ENCODE results near the gene CRYBG1.

The CRYBG1 gene

DNA sequence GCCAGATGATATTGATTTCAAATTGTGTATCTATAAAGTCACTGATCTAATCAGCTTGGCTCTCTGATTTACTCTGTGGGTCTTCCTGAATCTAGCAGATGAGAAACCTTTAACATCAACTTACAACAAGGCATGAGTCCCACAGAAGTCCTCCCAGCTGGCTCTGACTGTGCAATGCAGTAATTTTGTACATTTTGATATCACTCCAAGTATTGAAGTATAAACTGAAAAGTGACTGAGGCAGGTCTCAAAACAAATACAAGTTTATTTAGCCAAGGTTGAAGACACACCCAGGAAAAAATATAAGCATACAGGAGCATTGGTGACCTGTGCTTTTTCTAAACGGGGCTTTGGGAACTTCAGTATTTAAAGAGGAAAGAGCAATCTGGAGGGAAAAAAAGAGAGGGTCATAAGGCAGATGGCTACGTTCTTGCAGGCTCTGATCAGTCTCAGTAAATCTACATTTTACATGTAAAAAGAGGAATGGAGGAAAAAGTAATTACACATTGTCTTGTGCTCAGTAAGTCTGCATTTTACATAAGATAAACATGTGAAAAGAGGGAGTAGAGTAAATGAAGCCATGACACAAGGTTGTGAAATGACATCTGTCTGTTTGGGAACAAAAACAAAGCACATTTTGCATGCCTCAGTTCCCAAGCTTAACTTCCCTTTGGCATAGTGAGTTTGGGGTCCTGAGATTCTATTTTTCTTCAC lies 59.5 kb downstream of the CRYBG1 start:
- no peak for DNase-seq (ENCODE audit: low spot score)

- DNase-seq (ENCODE audit: low spot score): no peak
Observed at GRCh38 chr6:106421496-106421895, 61.0 kb downstream of the CRYBG1 start.

GRCh38 chr6:106422534-106422933 lies 62.0 kb downstream of the CRYBG1 start:
- no peak for DNase-seq (ENCODE audit: low spot score)

DNA sequence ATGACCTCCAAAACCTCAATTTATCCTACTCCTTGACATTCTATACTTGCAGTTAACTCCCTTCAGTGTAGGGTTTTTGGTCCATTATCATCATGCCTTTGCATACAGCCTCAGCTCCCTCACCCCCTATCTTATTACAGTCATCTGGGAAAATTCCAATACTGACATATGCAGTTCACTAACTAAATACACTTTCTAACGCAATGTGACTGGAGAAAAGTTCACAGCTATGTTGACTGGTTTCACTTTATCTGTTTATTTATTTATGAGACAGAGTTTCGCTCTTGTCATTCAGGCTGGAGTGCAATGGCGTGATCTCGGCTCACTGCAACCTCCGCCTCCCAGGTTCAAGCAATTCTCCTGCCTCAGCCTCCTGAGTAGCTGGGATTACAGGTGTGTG lies 64.9 kb downstream of the CRYBG1 start:
- no peak for DNase-seq (ENCODE audit: low spot score)

GRCh38 chr6:106426250-106426970 lies 65.9 kb downstream of the CRYBG1 start:
- DNase-seq (ENCODE audit: low spot score): no peak

DNA sequence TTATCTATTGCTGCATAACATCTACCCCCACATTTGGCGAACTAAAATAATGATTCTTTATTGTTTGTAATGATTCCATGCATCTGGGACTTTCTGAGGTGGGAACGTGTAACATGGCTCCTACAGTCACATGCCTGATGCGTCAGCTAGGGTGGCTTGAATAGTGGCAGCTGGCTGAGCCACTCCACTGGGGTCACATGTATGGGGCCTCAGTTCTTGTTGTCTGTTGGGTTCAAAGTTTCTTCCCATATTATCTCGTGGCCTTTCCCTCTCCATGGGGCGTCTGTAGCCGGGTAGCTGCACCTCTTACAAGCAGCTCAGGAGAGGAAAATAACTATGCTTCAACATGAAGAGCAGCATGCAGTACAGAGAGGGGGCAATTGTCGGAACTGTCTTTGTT lies 69.9 kb downstream of the CRYBG1 start:
- DNase-seq (ENCODE audit: low spot score): no peak

- no peak for DNase-seq (ENCODE audit: low spot score)
Observed at GRCh38 chr6:106431405-106431804, 70.9 kb downstream of the CRYBG1 start.

GRCh38 chr6:106431972-106432371 lies 71.5 kb downstream of the CRYBG1 start:
- DNase-seq (ENCODE audit: low spot score): no peak

DNA sequence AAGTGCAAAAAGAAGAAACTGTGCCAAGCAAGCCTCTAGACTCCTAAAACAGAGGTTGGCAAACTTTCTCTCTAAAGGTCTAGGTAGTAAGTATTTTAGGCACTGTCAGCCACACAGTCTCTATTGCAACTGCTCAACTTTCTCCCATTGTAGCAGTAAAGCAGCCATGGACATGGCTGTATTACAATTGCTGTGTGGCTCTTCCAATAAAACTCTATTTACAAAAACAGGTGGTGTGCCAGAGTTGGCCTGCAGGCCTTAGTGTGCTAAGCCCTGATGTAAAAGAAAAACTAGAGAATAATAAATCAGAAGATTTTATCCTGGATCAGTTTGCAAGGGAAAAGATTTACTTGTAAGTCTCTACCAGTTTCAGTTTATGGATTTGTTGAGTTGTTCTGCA lies 74.0 kb downstream of the CRYBG1 start:
- DNase-seq (ENCODE audit: low spot score): no peak

DNA sequence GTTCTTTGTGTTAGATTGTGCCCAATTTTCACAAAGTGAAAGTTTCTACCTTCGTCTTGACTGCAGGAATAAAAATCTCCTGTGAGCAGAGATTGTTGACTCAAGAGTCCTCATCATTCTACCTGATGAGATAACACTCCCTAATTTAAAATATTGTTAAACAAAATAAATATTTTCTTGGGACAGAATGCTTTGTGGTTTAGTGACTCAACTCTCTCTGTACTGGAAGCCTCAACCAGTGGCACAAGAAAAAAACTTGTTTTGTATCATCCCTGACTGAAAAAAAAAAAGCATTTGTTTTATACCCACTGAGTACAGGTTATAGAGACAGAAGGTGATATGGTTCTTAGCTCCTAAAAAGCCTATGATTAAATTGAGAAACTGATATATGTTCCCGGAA lies 78.9 kb downstream of the CRYBG1 start:
- no peak for DNase-seq (ENCODE audit: low spot score)

- DNase-seq (ENCODE audit: low spot score): no peak
Observed at GRCh38 chr6:106440546-106440945, 80.0 kb downstream of the CRYBG1 start.

DNA sequence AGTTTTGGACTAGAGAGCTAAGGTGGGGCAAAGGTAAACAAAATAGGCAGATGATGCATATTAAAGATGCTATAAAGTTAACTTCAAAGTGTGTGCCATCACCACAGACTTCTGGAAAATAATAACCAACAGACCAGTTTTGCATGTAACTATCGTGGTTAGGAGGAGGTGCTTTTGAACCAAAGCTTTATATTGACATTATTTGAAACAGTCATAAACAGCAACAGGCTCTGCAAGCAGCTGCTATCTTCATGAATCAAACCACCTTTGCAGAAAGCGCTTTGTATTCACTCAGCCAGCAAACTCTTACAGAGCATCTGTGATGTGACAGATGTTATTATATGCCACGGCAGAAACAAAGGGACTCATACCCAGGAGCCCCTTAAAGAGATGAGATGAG lies 81.9 kb downstream of the CRYBG1 start:
- no peak for DNase-seq (ENCODE audit: low spot score)

GRCh38 chr6:106444777-106445507 lies 84.4 kb downstream of the CRYBG1 start:
- peak; percentile 78 for DNase-seq (ENCODE audit: low spot score)

DNA sequence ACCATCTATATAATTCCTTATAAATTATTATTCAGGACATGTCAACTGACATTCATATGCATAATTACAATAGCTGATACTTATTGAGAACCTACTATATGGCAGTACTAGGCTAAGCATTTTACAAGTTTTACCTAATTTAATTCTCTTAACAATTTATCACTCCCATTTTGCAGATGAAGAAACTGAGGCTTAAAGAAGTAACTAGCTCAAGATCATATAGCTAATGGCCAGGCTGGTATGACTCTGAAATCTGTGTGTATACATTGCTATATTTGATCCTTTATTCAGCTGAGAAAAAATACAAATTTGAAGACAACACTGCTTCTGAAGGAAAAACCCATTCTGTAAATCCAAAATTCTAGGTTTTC lies 85.0 kb downstream of the CRYBG1 start:
- no peak for DNase-seq (ENCODE audit: low spot score)

GRCh38 chr6:106446287-106446885 lies 85.9 kb downstream of the CRYBG1 start:
- DNase-seq (ENCODE audit: low spot score): peak; percentile 12

- DNase-seq (ENCODE audit: low spot score): no peak
Observed at GRCh38 chr6:106446983-106447382, 86.5 kb downstream of the CRYBG1 start.

- peak; percentile 20 for DNase-seq (ENCODE audit: low spot score)
Observed at GRCh38 chr6:106448000-106448426, 87.5 kb downstream of the CRYBG1 start.

DNA sequence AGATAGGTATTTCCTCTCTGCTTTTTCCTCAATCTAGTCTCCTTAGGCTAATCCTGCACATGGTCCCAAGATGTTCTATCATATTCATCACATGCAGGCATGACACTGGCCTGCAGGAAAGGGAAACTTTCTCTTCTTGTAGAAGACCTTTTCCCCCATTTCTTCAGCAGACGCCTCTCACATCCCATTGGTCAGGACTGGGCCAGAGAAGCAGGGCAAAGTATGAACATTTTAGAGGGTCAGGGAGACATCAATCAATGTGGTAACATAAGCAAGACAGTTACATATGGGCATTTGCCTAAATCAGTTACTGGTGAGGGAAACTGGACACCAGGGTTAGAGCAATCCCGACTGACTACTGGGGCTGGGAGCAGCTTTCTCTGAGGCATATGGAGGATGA lies 90.1 kb downstream of the CRYBG1 start:
- no peak for DNase-seq (ENCODE audit: low spot score)

DNA sequence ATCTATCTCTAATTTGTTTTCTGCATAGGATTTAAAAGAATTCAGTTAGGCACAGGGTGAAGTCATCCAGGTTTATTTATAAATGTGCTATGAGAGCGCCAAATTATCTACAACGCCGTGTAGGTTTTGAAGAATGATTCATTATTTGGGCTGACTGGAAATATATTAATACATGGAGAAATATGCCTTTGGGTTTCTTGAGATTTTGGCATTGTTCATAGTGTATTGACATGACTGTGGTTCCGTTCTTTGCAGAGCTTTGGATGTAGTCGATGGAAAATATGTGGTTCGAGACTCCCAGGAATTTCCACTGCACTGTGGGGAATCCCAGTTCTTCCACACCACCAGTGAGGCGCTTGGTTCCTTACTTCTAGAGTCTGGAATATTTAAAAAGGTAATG lies 90.9 kb downstream of the CRYBG1 start:
- DNase-seq (ENCODE audit: low spot score): no peak

GRCh38 chr6:106452628-106453027 lies 92.1 kb downstream of the CRYBG1 start:
- DNase-seq (ENCODE audit: low spot score): no peak

DNA sequence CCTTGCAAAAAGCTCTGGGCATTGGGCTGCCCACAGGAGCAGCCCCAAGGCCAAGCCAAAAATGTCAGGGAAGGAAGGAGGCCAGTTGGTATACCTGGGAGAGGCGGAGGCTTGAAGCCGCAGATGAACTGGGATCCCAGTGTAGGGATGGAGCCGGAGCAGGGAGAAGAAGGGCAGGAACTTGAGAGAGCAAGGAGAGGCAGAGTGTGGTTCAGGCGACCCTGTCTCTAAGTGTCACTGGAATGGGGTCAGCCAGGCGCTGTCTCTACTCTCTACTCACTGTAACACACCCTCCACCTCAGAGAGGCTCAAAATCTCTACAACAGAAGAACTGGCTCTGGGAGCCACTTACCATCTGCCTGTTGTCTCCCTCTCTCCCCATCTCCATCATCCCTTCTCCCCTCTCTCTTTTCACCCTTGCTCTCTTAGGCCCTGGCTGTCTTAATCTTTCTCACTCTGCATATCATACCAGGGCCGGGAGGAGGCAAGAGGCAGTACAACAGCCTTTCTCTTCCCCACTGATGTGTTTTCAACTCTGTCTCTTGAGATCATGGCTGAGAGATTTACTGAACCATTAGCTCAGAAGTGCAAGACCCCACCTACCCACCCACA lies 93.3 kb downstream of the CRYBG1 start:
- no peak for DNase-seq (ENCODE audit: low spot score)

- no peak for DNase-seq (ENCODE audit: low spot score)
Observed at GRCh38 chr6:106456756-106457155, 96.2 kb downstream of the CRYBG1 start.
